Activated CD4-positive, alpha-beta T cell treated with anti-CD3 and anti-CD28 coated beads for 24 hours (primary cell): Measurements from ENCODE around the gene KCNA5.

Source experiments
- DNase-seq, 2 donors: peaks; one replicate each; pipeline ENCODE4 v3.0.0-alpha.2; 2020; ENCODE audit warnings: low read depth in 2 of 2

The KCNA5 gene

GRCh38 chr12:5043589-5044419, at the start of gene KCNA5:
Gene KCNA5 (plus strand): TSS chr12:5043879. CDS start chr12:5044148, 269 bp downstream.
- no peak for DNase-seq

- no peak for DNase-seq
Measured at GRCh38 chr12:4994622-4995021, 49.1 kb upstream of the KCNA5 start.

GRCh38 chr12:4996714-4997113, 47.0 kb upstream of the KCNA5 start:
- DNase-seq: no peak

GRCh38 chr12:4997939-4998338, 45.7 kb upstream of the KCNA5 start:
- no peak for DNase-seq

GRCh38 chr12:5000204-5000603, 43.5 kb upstream of the KCNA5 start:
- DNase-seq: no peak

- DNase-seq: no peak
Measured at GRCh38 chr12:5000658-5001385, 42.9 kb upstream of the KCNA5 start.

- DNase-seq: peak; percentile 11 to 20
Measured at GRCh38 chr12:5003025-5003666, 40.5 kb upstream of the KCNA5 start.

- DNase-seq: no peak
Measured at GRCh38 chr12:5008661-5009060, 35.0 kb upstream of the KCNA5 start.

- DNase-seq: no peak
Measured at GRCh38 chr12:5010151-5010550, 33.5 kb upstream of the KCNA5 start.

GRCh38 chr12:5012337-5012736, 31.3 kb upstream of the KCNA5 start:
- DNase-seq: no peak

GRCh38 chr12:5013266-5013730, 30.4 kb upstream of the KCNA5 start:
- DNase-seq: no peak

GRCh38 chr12:5014269-5014668, 29.4 kb upstream of the KCNA5 start:
- DNase-seq: no peak

GRCh38 chr12:5015711-5016492, 27.8 kb upstream of the KCNA5 start:
- no peak for DNase-seq

- no peak for DNase-seq
Measured at GRCh38 chr12:5016526-5016925, 27.2 kb upstream of the KCNA5 start.

- no peak for DNase-seq
Measured at GRCh38 chr12:5017638-5018348, 25.9 kb upstream of the KCNA5 start.

GRCh38 chr12:5018677-5019076, 25.0 kb upstream of the KCNA5 start:
- no peak for DNase-seq

- DNase-seq: no peak
Measured at GRCh38 chr12:5022025-5022424, 21.7 kb upstream of the KCNA5 start.

- DNase-seq: peak in 1 of 2 donors; percentile 18
Measured at GRCh38 chr12:5022465-5023061, 21.1 kb upstream of the KCNA5 start.

- no peak for DNase-seq
Measured at GRCh38 chr12:5023842-5024241, 19.8 kb upstream of the KCNA5 start.

- no peak for DNase-seq
Measured at GRCh38 chr12:5026342-5026938, 17.2 kb upstream of the KCNA5 start.
